GM12874 (cell line): Measurements from ENCODE around the gene PBOV1.

Source experiments
- TF ChIP-seq, protein P1 (sequence below): IDR thresholded peaks from 2 replicates; pipeline ENCODE4 v1.5.1; 2011; ENCODE audit warnings: low read depth, mild to moderate bottlenecking, control low read depth, low read length, moderate library complexity; ENCODE audit not compliant: insufficient read depth

Gene PBOV1

DNA sequence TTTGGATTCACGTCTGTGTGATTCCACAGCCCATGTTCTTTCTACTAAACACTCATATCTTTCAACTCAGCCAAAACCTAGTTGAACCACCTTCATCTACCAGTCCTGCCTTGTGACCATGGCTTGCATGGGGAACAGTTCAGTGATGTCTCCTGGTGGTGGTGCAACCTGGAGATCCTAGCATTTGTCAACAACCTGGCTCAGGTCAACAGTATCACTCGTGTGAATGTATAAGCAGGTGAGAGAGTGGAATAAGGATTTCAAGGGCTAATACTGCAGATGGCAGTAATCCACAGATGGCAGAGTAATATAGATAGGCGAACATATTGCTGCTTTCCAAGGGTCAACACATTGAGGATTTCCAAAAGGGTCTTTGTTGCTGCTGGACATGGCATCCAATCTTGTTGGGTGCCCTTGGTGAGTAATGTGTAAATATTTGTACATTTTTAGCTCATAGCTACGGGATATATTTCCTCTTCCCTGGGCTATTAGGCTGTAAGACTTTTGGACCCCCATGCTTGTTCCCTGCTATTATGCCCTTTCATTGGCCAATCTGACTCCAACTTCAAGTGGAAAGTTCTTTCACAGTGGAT, 13.4 kb downstream of the PBOV1 start:
- TF ChIP-seq, protein P1, sequence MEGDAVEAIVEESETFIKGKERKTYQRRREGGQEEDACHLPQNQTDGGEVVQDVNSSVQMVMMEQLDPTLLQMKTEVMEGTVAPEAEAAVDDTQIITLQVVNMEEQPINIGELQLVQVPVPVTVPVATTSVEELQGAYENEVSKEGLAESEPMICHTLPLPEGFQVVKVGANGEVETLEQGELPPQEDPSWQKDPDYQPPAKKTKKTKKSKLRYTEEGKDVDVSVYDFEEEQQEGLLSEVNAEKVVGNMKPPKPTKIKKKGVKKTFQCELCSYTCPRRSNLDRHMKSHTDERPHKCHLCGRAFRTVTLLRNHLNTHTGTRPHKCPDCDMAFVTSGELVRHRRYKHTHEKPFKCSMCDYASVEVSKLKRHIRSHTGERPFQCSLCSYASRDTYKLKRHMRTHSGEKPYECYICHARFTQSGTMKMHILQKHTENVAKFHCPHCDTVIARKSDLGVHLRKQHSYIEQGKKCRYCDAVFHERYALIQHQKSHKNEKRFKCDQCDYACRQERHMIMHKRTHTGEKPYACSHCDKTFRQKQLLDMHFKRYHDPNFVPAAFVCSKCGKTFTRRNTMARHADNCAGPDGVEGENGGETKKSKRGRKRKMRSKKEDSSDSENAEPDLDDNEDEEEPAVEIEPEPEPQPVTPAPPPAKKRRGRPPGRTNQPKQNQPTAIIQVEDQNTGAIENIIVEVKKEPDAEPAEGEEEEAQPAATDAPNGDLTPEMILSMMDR: no peak

- TF ChIP-seq, protein P1: no peak
These were observed 14.0 kb downstream of the PBOV1 start for GRCh38 chr6:138204303-138204702.

DNA sequence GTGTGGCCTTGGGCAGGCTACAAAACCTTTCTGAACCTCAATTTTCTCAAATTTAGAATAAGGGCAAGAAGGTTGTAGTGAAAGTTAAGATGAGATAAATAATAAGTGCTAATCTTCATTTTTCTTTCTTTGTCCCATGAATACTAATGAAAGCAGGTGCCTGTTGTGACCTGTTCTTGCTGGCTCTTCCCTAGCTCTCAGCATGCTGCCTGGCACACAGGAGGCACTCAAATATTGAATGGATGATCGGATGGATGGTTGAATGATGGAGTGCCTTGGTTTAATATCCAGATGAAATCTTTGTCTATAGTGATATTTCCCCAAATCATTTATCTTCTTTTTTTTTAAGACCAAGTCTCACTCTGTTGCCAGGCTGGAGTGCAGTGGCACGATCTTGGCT, 15.0 kb downstream of the PBOV1 start:
- TF ChIP-seq, protein P1: no peak

DNA sequence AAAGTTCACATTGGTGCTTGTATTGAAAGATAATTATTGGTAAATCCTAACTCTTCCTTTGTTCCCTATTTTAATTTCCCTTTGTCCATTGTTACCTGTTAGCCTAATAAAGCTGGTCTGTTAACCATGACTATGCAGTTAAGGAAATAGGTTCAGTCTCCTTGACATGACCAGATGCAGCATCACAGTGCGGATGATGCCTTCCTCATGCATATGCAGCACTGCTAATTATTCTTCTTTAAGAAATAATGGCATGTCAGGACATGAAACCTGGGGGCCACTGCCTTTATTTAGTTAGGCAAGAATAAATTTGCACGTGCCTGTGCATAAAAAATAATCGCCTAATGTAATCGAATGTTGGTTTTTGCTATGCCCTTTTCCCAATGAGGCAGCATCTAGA, 16.5 kb downstream of the PBOV1 start:
- TF ChIP-seq, protein P1: no peak

DNA sequence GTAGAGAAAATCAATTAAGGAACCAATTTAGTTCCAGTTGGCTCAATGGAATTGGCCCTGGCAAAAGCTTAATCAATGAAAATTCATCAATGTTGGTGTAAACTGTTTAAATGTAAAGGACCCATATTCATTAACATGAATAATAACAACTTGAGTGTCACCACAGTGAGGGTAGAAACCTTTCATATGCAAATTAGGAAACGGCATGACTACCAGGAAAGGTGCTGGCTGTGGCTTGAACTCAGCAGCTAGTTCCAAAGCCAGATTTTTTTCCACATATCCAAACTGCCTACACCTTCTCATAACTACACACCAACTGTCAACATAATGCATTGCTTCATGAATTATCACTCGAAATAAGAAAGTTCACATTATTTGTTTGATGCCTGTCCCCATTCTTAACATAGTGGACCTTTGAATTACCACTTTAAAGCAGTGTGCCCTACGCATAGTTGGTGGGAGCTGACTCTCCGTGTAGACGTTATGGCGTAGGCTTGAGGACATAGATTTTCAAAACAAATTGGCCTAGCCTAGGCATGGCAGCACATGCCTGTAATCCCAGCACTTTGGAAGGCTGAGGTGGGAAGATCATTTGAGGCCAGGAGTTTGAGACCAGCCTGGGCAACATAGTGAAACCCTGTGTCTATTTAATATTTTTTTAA, 19.7 kb downstream of the PBOV1 start:
- TF ChIP-seq, protein P1: no peak

- TF ChIP-seq, protein P1: no peak
These were observed 20.7 kb downstream of the PBOV1 start for GRCh38 chr6:138197570-138197969.

- TF ChIP-seq, protein P1: no peak
These were observed 22.1 kb downstream of the PBOV1 start for GRCh38 chr6:138196122-138196738.
